Ovary (tissue), 9 donors: Measurements from ENCODE around the gene CAPN13. TPM values are rescaled to one million over a fixed set of nuclear protein-coding genes. Genes with fewer than 3 reads are reported as not detected.
A peak's percentile ranks its signal among the peaks of the same experiment; 100 is the strongest.

Source experiments
- DNase-seq, 5 donors: peaks; one replicate each; pipeline ENCODE4 v3.0.0-alpha.2; 2019 to 2020
- H3K27ac ChIP-seq, 2 donors: fragments of 200-600 bp; one replicate each; pipeline versions ENCODE4 v1.5.1 to v1.8.0; 2019 to 2022
- H3K27me3 ChIP-seq: fragments of 200-600 bp; one replicate; pipeline ENCODE4 v1.8.0; 2022
- H3K36me3 ChIP-seq: fragments of 200-600 bp; sonication (generic); one replicate; pipeline ENCODE4 v1.5.1; 2019
- H3K4me1 ChIP-seq: one replicate; pipeline ENCODE4 v1.8.1; 2013; ENCODE audit warnings: mild to moderate bottlenecking, moderate library complexity; ENCODE audit not compliant: insufficient read depth
- H3K4me3 ChIP-seq: fragments of 200-600 bp; sonication (generic); one replicate; pipeline ENCODE4 v1.5.1; 2017
- H3K9me3 ChIP-seq, 2 donors: fragments of 200-600 bp in 1 of 2; sonication (generic) in 1 of 2; one replicate each; pipeline versions ENCODE4 v1.5.1 to v1.8.1; 2013 to 2019; ENCODE audit warnings: mild to moderate bottlenecking in 1 of 2, moderate library complexity in 1 of 2
- EP300 ChIP-seq: sonication (generic); formaldehyde crosslinking; IDR thresholded peaks from one replicate; pipeline ENCODE4 v1.6.1; 2017; ENCODE audit warnings: antibody characterized with exemption
- POLR2A ChIP-seq: fragments of 450-650 bp; IDR thresholded peaks from one replicate; pipeline ENCODE4 v1.6.1; 2017; ENCODE audit warnings: antibody characterized with exemption, mild to moderate bottlenecking, moderate library complexity
- WGBS, 3 donors: extraction: QIAGEN DNeasy Blood & Tissue Kit in 1 of 3; methylation state at CpG; one replicate each; pipeline versions ENCODE4 v1.1.5 to v1.1.7; 2013 to 2017; 5-methylcytosine and 5-hydroxymethylcytosine counted together
- intact Hi-C, 4 donors: fragments of 100-400 bp; cut with DNase I; formaldehyde crosslinking; loops; one replicate each; pipeline versions ENCODE4 v1.11.0 to v1.15.1; 2022 to 2023
- polyA plus RNA-seq, 2 donors: library from polyadenylated mRNA; stranded (reverse); fragments of 200-250 nt in 1 of 2; fragments of 350-450 nt in 1 of 2; fragmentation: Illumina TruSeq in 1 of 2; extraction: RNeasy Lipid Tissue Mini Kit (QIAGEN cat#74804) in 1 of 2; gene quantifications; one replicate each; pipeline ENCODE4 v1.2.3, GENCODE V29; 2013 to 2014
- total RNA-seq, 7 donors: library from RNA; depleted of rRNA in 2 of 7; stranded (reverse); fragments of >200 nt in 2 of 7; fragmentation: NEBNext Ultra II Directional in 3 of 7; extraction: Animal tissue kit (Norgen Biotek cat#: 25700) in 3 of 7; gene quantifications; one replicate each; pipeline versions ENCODE4 v1.1.0 to v1.2.4, GENCODE V29; 2016 to 2023
- TF ChIP-seq, protein P1 (sequence below), 3 donors: fragments of 450-650 bp in 2 of 3; fragments of 200-600 bp in 1 of 3; IDR thresholded peaks; one replicate each; pipeline versions ENCODE4 v1.5.1 to v1.8.0; 2016 to 2022; ENCODE audit warnings: antibody characterized with exemption in 3 of 3, mild to moderate bottlenecking in 1 of 3
- donor health status: DM: no; HTN: no; CAD: no; lungs with moderate emphysema.
- donor health status: DM: no; HTN: no; CAD: no.
- donor health status: Bipolar disorder and iron deficiency.
- donor health status: DM: yes; HTN: yes; CAD: no.
- donor health status: DM: no; HTN: no; CAD: no.
- donor health status: DM: yes; HTN: yes; CAD: no.

Gene CAPN13
- total and polyA plus RNA-seq, 9 donors = 0.05 to 2.5 (median 0.30) TPM; not detected in 4

DNA sequence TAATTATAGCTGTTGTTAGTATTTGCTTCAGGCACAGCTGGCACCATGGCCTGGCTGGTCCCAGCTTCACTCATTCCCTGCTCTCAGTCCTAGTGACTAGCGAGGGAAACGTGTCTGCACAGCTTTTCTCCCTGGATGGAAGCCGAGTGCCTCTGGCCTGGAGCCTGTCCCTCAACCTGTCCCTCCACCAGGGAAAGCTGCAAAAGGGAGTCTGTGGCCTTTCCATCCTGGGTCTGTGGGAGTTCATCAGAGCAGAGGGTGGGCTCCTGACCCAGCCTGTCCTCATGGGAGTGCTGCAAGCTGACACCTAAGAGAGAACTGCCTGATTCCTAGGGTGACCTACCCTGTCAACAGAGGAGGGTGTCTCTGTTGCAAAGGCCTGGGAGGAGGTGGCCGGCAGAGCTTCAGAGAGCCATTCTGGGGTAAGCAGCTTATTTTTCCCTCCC lies 118.3 kb downstream of the CAPN13 start:
- Histone ChIP-seq H3K36me3 (no peaks in the 10 kb centered on the region), H3K27ac (peak overlapping the region in 1 of 2 donors; percentile 19), H3K4me1 (peaks cover 12% of the 10 kb centered on the region), H3K4me3 (no peak overlapping the region), H3K27me3 (no peaks in the 10 kb centered on the region), H3K9me3 (no peaks in the 10 kb centered on the region)
- 51 to 72% (median 64%) methylated on average over 4 of the region's 4 CpGs for WGBS, 3 donors
- DNase-seq = no peak
- intact Hi-C loops = loop anchor here in 1 of 4 donors (5.0 kb wide), 1 partner anchor 177 kb away; no protein-coding TSS in a partner anchor
- TF ChIP-seq, protein P1, sequence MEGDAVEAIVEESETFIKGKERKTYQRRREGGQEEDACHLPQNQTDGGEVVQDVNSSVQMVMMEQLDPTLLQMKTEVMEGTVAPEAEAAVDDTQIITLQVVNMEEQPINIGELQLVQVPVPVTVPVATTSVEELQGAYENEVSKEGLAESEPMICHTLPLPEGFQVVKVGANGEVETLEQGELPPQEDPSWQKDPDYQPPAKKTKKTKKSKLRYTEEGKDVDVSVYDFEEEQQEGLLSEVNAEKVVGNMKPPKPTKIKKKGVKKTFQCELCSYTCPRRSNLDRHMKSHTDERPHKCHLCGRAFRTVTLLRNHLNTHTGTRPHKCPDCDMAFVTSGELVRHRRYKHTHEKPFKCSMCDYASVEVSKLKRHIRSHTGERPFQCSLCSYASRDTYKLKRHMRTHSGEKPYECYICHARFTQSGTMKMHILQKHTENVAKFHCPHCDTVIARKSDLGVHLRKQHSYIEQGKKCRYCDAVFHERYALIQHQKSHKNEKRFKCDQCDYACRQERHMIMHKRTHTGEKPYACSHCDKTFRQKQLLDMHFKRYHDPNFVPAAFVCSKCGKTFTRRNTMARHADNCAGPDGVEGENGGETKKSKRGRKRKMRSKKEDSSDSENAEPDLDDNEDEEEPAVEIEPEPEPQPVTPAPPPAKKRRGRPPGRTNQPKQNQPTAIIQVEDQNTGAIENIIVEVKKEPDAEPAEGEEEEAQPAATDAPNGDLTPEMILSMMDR (IDR thresholded peaks at IDR 0.05) = no peak
- TF ChIP-seq EP300 = no peak
- TF ChIP-seq POLR2A = no peak

DNA sequence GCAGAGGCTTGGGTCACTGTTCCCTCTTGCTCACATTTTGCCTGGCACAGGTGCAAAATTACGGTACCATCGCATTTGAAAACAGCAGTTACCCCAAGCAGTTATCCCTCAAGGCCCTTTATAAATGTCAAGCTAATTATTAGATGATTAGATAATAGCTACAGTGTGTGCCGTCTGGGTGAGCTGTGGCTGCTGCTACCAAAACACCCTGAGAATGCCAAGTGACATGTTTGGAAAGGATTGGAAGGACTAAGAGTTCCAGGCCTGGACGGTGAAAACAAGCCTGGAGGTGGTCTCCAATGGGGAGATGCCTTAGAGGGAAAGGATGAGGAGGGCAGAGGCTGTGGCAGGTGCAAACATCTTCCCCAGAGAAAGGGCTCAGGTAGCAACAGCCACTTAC lies 120.6 kb downstream of the CAPN13 start:
- TF ChIP-seq EP300 = no peak
- TF ChIP-seq POLR2A = no peak
- TF ChIP-seq, protein P1 (IDR thresholded peaks at IDR 0.05) = no peak
- no peak overlapping the region for H3K27ac ChIP-seq
- H3K4me1 ChIP-seq = peaks cover 12% of the 10 kb centered on the region
- H3K36me3 ChIP-seq = no peaks in the 10 kb centered on the region
- intact Hi-C loops = loop anchor here in 1 of 4 donors (5.0 kb wide), 1 partner anchor 174 kb away; no protein-coding TSS in a partner anchor
- no peak for DNase-seq
- 62 to 72% (median 69%) methylated on average over 4 of the region's 4 CpGs for WGBS, 3 donors
- no peaks in the 10 kb centered on the region for H3K27me3 ChIP-seq
- H3K9me3 ChIP-seq = no peaks in the 10 kb centered on the region
- H3K4me3 ChIP-seq = no peak overlapping the region

DNA sequence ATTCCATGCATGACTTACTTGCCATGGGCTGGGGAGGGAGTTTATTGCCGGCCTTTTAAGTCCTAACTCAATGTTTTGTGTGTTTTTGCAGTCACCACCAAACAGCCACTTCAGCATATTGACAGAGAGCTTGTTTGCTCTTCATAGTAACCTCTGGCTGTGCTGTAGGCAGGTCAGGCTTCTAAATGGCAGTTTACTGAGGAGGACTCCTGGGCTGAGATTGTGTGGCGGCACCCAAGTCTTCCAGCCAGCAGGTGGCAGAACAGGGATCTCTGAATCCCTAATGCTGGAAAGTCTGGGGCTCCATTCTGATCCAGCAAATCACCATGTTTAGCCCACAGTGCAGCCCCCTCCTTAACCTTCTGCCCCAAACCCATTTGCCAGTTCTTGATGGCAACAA lies 121.2 kb downstream of the CAPN13 start:
- Histone ChIP-seq H3K36me3 (no peaks in the 10 kb centered on the region), H3K9me3 (no peaks in the 10 kb centered on the region), H3K4me3 (no peak overlapping the region), H3K27ac (no peak overlapping the region), H3K27me3 (no peaks in the 10 kb centered on the region), H3K4me1 (peaks cover 12% of the 10 kb centered on the region)
- WGBS, 3 donors = 89 to 98% (median 92%) methylated on average over 2 of the region's 2 CpGs
- intact Hi-C loops = loop anchor here in 1 of 4 donors (5.0 kb wide), 1 partner anchor 174 kb away; no protein-coding TSS in a partner anchor
- TF ChIP-seq, protein P1 (IDR thresholded peaks at IDR 0.05) = no peak
- no peak for TF ChIP-seq POLR2A
- no peak for TF ChIP-seq EP300
- no peak for DNase-seq

DNA sequence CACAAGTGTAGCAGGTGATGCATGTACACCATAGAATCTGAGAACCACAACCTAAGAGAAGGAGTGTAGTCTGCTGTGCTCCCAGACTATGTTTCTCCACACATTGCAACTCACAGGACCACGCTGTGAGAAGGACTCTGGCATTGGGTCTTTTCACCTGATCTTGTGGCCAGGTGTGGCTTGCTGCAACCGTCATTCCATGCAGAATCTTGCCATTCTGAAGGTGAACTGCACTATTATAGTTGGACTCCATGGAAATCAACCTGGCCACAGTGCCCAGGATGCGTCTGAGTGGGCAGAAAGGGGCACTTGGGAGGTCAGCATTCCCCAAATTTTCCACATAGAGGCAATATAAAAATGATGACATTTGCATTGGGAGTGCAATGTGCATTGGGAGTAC lies 122.2 kb downstream of the CAPN13 start:
- H3K27ac ChIP-seq = no peak overlapping the region
- WGBS, 3 donors = 86 to 93% (median 93%) methylated on average over 3 of the region's 3 CpGs
- DNase-seq = no peak
- H3K4me1 ChIP-seq = peaks cover 8% of the 10 kb centered on the region
- H3K4me3 ChIP-seq = no peak overlapping the region
- TF ChIP-seq EP300 = no peak
- TF ChIP-seq, protein P1 (IDR thresholded peaks at IDR 0.05) = no peak
- TF ChIP-seq POLR2A = no peak
- no peaks in the 10 kb centered on the region for H3K27me3 ChIP-seq
- H3K36me3 ChIP-seq = no peaks in the 10 kb centered on the region
- intact Hi-C loops = loop anchor here in 1 of 4 donors (5.0 kb wide), 1 partner anchor 173 kb away; no protein-coding TSS in a partner anchor
- H3K9me3 ChIP-seq = no peaks in the 10 kb centered on the region
